HepG2 (cell line): Measurements from ENCODE around the gene CLCA1. TPM values are rescaled to one million over a fixed set of nuclear protein-coding genes. Genes with fewer than 3 reads are reported as not detected.

Experiments used
- ATAC-seq: fragments of 200-7000 bp; cut with Tn5 transposase; 3 replicates; pipeline ENCODE4 v1.9.1; 2020; ENCODE audit warnings: mild to moderate bottlenecking, moderate library complexity
- BruUV-seq: library from RNA; stranded (reverse); fragments of 400-500 nt; replicated peaks from 2 replicates; lab custom pipeline; 2021; lab: Mats Ljungman, UMichigan
- CTCF ChIA-PET: fragments of 300-600 bp; formaldehyde crosslinking; extraction: SDS; loops from one replicate; lab custom pipeline; 2021; ENCODE audit warnings: low total read pairs, inconsistent platforms, low intra/inter-chr PET ratio; lab: Yijun Ruan, JAX
- POLR2A ChIA-PET: fragments of 350-600 bp; sonication (Branson Sonifier 250); formaldehyde crosslinking; loops from one replicate; lab custom pipeline; 2020; ENCODE audit warnings: antibody characterized with exemption, inconsistent platforms; lab: Yijun Ruan, JAX
- DNase-seq: peaks from one replicate; pipeline ENCODE4 v3.0.0-alpha.2; 2015; ENCODE audit warnings: low spot score
- FAIRE-seq: peaks from 3 replicates; lab custom pipeline; 2011; peaks lifted over from hg19 to GRCh38; lab: Jason Lieb, UNC
- H2AFZ ChIP-seq: one replicate; pipeline ENCODE4 v1.6.1; 2011; ENCODE audit warnings: low read length, inconsistent platforms
- H3K27ac ChIP-seq: fragments of 300-600 bp; 3 replicates; pipeline ENCODE4 v1.8.0; 2011; ENCODE audit warnings: mixed run types, mild to moderate bottlenecking, mixed read lengths, low read length, inconsistent platforms; ENCODE audit not compliant: insufficient read depth; ENCODE audit errors: extremely low read length
- H3K27me3 ChIP-seq, 2 experiments: fragments of 200-600 bp in 1 of 2; 2 replicates in 1 of 2; 3 replicates in 1 of 2; pipeline versions ENCODE4 v1.6.0 to v1.8.0; 2011; ENCODE audit warnings: low read length in 2 of 2, mild to moderate bottlenecking in 2 of 2, moderate library complexity in 2 of 2, inconsistent platforms in 1 of 2; ENCODE audit not compliant: insufficient read depth in 2 of 2, control insufficient read depth in 1 of 2
- H3K36me3 ChIP-seq, 2 experiments: fragments of 200-600 bp in 1 of 2; replicated peaks in 1 of 2; 2 replicates in 1 of 2; 3 replicates in 1 of 2; pipeline versions ENCODE4 v1.5.1 to v1.8.0; 2011; ENCODE audit warnings: low read length in 2 of 2, inconsistent platforms in 1 of 2; ENCODE audit not compliant: insufficient read depth in 2 of 2, control insufficient read depth in 1 of 2
- H3K4me1 ChIP-seq: 2 replicates; pipeline ENCODE4 v1.5.1; 2012; ENCODE audit warnings: low read length, inconsistent platforms; ENCODE audit not compliant: insufficient read depth
- H3K4me2 ChIP-seq: 2 replicates; pipeline ENCODE4 v1.6.0; 2011; ENCODE audit warnings: low read depth, low read length, inconsistent platforms
- H3K4me3 ChIP-seq, 3 experiments: fragments of 200-600 bp in 1 of 3; sonication (generic), shearing (Covaris generic) in 1 of 3; replicated peaks in 1 of 3; 2 replicates each; pipeline ENCODE4 v1.5.1; 2011 to 2016; ENCODE audit warnings: low read length in 3 of 3, inconsistent platforms in 2 of 3, low read depth in 2 of 3, mild to moderate bottlenecking in 2 of 3, control low read depth in 1 of 3, mixed read lengths in 1 of 3; ENCODE audit not compliant: insufficient read depth in 1 of 3
- H3K79me2 ChIP-seq: one replicate; pipeline ENCODE4 v1.6.1; 2011; ENCODE audit warnings: low read length, inconsistent platforms; ENCODE audit not compliant: insufficient read depth
- H3K9ac ChIP-seq: 2 replicates; pipeline ENCODE4 v1.6.0; 2011; ENCODE audit warnings: mild to moderate bottlenecking, low read depth, low read length, inconsistent platforms; ENCODE audit not compliant: insufficient read depth
- H3K9me3 ChIP-seq: 2 replicates; pipeline ENCODE4 v1.5.1; 2012; ENCODE audit warnings: mild to moderate bottlenecking, low read length
- H4K20me1 ChIP-seq: 2 replicates; pipeline ENCODE4 v1.6.0; 2011; ENCODE audit warnings: inconsistent platforms, mild to moderate bottlenecking, low read length, moderate library complexity; ENCODE audit not compliant: insufficient read depth
- CENPT ChIP-seq: sonication (generic); formaldehyde crosslinking; IDR thresholded peaks from 2 replicates; pipeline ENCODE4 v1.8.0; 2022; ENCODE audit warnings: low read depth, mild to moderate bottlenecking, moderate library complexity, missing genetic modification reagents
- MNT ChIP-seq: fragments of 450-650 bp; IDR thresholded peaks from 2 replicates; pipeline ENCODE4 v1.6.1; 2016
- NRL ChIP-seq: sonication (generic); formaldehyde crosslinking; IDR thresholded peaks from 2 replicates; pipeline ENCODE4 v1.5.0; 2020; ENCODE audit warnings: missing genetic modification reagents, mild to moderate bottlenecking, moderate library complexity, borderline replicate concordance
- ZEB1 ChIP-seq: IDR thresholded peaks from 2 replicates; pipeline ENCODE4 v1.6.1; 2012; ENCODE audit warnings: mild to moderate bottlenecking, low read depth, inconsistent platforms; ENCODE audit not compliant: insufficient replicate concordance
- ZNF12 ChIP-seq: sonication (generic); formaldehyde crosslinking; IDR thresholded peaks from 2 replicates; pipeline ENCODE4 v1.5.0; 2020; ENCODE audit warnings: missing genetic modification reagents
- ZSCAN29 ChIP-seq: sonication (generic); formaldehyde crosslinking; conservative IDR thresholded peaks from 2 replicates; pipeline ENCODE4 v1.4.0; 2020; ENCODE audit warnings: mild to moderate bottlenecking, missing genetic modification reagents
- WGBS: methylation state at CpG from one replicate; pipeline ENCODE4 v1.1.6; 2017; ENCODE audit warnings: low lambda C conversion rate; 5-methylcytosine and 5-hydroxymethylcytosine counted together
- in situ Hi-C: cut with HindIII; loops from 2 replicates; pipeline ENCODE4 v1.10.0; 2017; ENCODE audit warnings: low pct_unique_long_range_greater_than_20kb; ENCODE audit not compliant: extremely low pct_ligation_motif_present
- intact Hi-C: fragments of 100-400 bp; cut with micrococcal nuclease; formaldehyde crosslinking; loops from one replicate; pipeline ENCODE4 v1.10.0; 2022; ENCODE audit not compliant: unreplicated experiment
- polyA plus RNA-seq, 8 experiments: library from polyadenylated mRNA; depleted of rRNA in 3 of 8; stranded (reverse) in 7 of 8; unstranded in 1 of 8; fragments of >200 nt; fragmentation: Illumina TruSeq in 4 of 8; extraction: Trizol in 4 of 8; gene quantifications; 2 replicates each; pipeline versions ENCODE4 v1.2.1 to v1.2.3, GENCODE V29; 2011 to 2016; ENCODE audit warnings: low read depth in 4 of 8, missing spikeins in 1 of 8, mixed read lengths in 1 of 8; ENCODE audit not compliant: insufficient read depth in 1 of 8
- total RNA-seq, 5 experiments: library from RNA; depleted of rRNA; stranded (reverse); fragments of >200 nt; fragmentation: Illumina TruSeq; extraction: Trizol; gene quantifications; 2 replicates each; pipeline ENCODE4 v1.2.3, GENCODE V29; 2016; ENCODE audit warnings: low read depth in 1 of 5

CLCA1 gene
- total and polyA plus RNA-seq, 2 of the 13 experiments (the other 11 are each of a cell fraction or from before 2014, with no cell fraction given), result not detected

- no TSS peak for BruUV-seq
- DNase-seq (no peak), FAIRE-seq (no peak), ATAC-seq (no peak)
- Histone ChIP-seq H4K20me1 (no peaks in the 10 kb centered on the region), H3K36me3 (no peaks in the 10 kb centered on the region), H3K27me3 (no peaks in the 10 kb centered on the region), H3K79me2 (no peaks in the 10 kb centered on the region), H3K9ac (no peak overlapping the region), H3K27ac (no peak overlapping the region), H3K4me2 (no peak overlapping the region), H3K4me3 (no peak overlapping the region), H3K4me1 (no peaks in the 10 kb centered on the region), H2AFZ (no peak overlapping the region), H3K9me3 (no peaks in the 10 kb centered on the region)
- no peak for TF ChIP-seq ZNF12 (CRISPR knock-in tag)
- no peak for TF ChIP-seq ZSCAN29 (CRISPR knock-in tag)
- no peak for TF ChIP-seq ZEB1
- no peak for TF ChIP-seq CENPT (CRISPR knock-in tag)
- ChIA-PET CTCF (no interaction called here), POLR2A (no interaction called here)
- in situ Hi-C loops, result no loop called here
- intact Hi-C loops, result no loop called here
- 3% methylated on average over 3 of the region's 3 CpGs for WGBS
Observed at GRCh38 chr1:86450847-86451246, 17.9 kb upstream of the CLCA1 start.

GRCh38 chr1:86453664-86454063 is 15.1 kb upstream of the CLCA1 start:
- ATAC-seq, result no peak
- H3K4me3 ChIP-seq, result no peak overlapping the region
- no peaks in the 10 kb centered on the region for H3K9me3 ChIP-seq
- no peaks in the 10 kb centered on the region for H4K20me1 ChIP-seq
- TF ChIP-seq MNT (peak; percentile 55), NRL (CRISPR knock-in tag) (no peak)
- no peaks in the 10 kb centered on the region for H3K79me2 ChIP-seq
- no peak overlapping the region for H3K27ac ChIP-seq
- WGBS, result 16% methylated on average over 3 of the region's 3 CpGs
- BruUV-seq, result no TSS peak
- no peak overlapping the region for H3K4me2 ChIP-seq
- ChIA-PET CTCF (no interaction called here), POLR2A (no interaction called here)
- H3K9ac ChIP-seq, result no peak overlapping the region
- no peak overlapping the region for H2AFZ ChIP-seq
- H3K27me3 ChIP-seq, result no peaks in the 10 kb centered on the region
- intact Hi-C loops (no loop called here), in situ Hi-C loops (no loop called here)
- no peak for DNase-seq
- FAIRE-seq, result no peak
- no peaks in the 10 kb centered on the region for H3K4me1 ChIP-seq
- no peaks in the 10 kb centered on the region for H3K36me3 ChIP-seq
